Skeletal muscle tissue (tissue), 4 donors: ENCODE results near the gene EI24. TPM values are rescaled to one million over a fixed set of nuclear protein-coding genes. Genes with fewer than 3 reads are reported as not detected.
A peak's percentile ranks its signal among the peaks of the same experiment; 100 is the strongest.

Experiments used
- H3K27ac ChIP-seq: one replicate; pipeline ENCODE4 v1.7.0; 2013; ENCODE audit warnings: mild to moderate bottlenecking, low read depth, low read length, inconsistent platforms
- H3K27me3 ChIP-seq, 3 donors: one replicate each; pipeline ENCODE4 v1.7.0; 2013; ENCODE audit warnings: low read length in 3 of 3; ENCODE audit not compliant: control insufficient read depth in 3 of 3, insufficient read depth in 3 of 3
- H3K36me3 ChIP-seq, 3 donors: one replicate each; pipeline ENCODE4 v1.7.0; 2013; ENCODE audit warnings: low read length in 3 of 3; ENCODE audit not compliant: control insufficient read depth in 3 of 3, insufficient read depth in 3 of 3
- H3K4me1 ChIP-seq, 3 donors: one replicate each; pipeline ENCODE4 v1.7.0; 2013; ENCODE audit warnings: low read length in 3 of 3, mild to moderate bottlenecking in 3 of 3; ENCODE audit not compliant: control insufficient read depth in 3 of 3, insufficient read depth in 3 of 3
- H3K4me3 ChIP-seq, 3 donors: one replicate each; pipeline ENCODE4 v1.7.0; 2013; ENCODE audit warnings: low read length in 3 of 3
- H3K9ac ChIP-seq, 3 donors: one replicate each; pipeline ENCODE4 v1.7.0; 2013; ENCODE audit warnings: low read length in 3 of 3, mild to moderate bottlenecking in 3 of 3, moderate library complexity in 2 of 3, low read depth in 1 of 3
- H3K9me3 ChIP-seq, 3 donors: one replicate each; pipeline ENCODE4 v1.7.0; 2013; ENCODE audit warnings: low read length in 3 of 3; ENCODE audit not compliant: control insufficient read depth in 3 of 3
- total RNA-seq: library from RNA; depleted of rRNA; stranded (reverse); fragments of >200 nt; gene quantifications from one replicate; pipeline ENCODE4 v1.2.3, GENCODE V29; 2014
- donor health status: Osteomylitis.

Gene EI24
- total RNA-seq, 1 donor from 2014 or later = 90.8 TPM

- peak within 1 kb of the TSS; percentile 98 to 100 (median 99) for H3K9ac ChIP-seq
- H3K27ac ChIP-seq = peak within 1 kb of the TSS; percentile 100
- no peaks in the 10 kb centered on the region for H3K9me3 ChIP-seq
- peak within 1 kb of the TSS; percentile 98 to 99 (median 99) for H3K4me3 ChIP-seq
- no peaks in the 10 kb centered on the region for H3K27me3 ChIP-seq
- H3K36me3 ChIP-seq = peaks cover 3 to 8% (median 3%) of the 10 kb centered on the region in 3 donors
- peaks cover 13 to 30% (median 20%) of the 10 kb centered on the region in 3 donors for H3K4me1 ChIP-seq
These were observed 23.2 kb downstream of the EI24 start, which contains the start of gene STT3A for GRCh38 chr11:125592305-125593113. Gene STT3A (plus strand): TSS chr11:125592852. CDS start chr11:125595916, 3,064 bp downstream.

DNA sequence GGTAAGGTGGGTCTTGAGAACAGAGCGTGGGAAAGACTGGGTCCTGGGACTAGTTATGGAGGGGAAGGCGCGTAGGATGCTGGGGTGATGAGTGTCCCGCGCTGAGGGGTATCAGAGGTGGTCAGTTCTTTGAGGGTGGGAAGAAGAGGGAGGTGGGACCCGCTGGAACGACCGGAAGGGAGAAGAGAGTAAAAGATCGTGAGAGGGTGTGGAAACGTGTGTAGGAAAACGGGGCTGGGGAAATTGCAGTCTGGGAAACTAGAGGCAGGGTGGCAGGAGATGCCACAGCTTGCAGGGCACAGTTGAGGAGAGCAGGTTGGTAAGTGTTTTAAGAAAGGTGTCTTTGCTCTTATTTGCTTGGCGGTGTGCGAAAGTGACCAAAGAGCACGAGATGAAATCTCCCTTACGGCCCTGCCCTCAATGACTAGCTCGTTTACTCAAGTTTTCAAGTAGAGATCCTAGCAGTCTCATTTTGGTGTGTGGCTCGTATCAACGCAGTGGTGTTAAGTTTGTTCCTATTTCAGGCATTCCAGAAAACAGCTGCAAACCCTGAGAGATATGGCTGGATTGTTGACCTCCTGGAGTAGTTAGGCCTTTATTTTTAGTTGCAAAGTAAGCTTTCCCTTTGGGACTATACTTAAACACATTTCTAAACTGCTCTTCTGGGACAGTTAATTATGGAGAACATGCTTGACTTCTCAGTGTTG lies 24.0 kb downstream of the EI24 start:
- Histone ChIP-seq H3K9ac (peak overlapping the region; percentile 90 to 93 (median 92)), H3K36me3 (peaks cover 3 to 8% (median 5%) of the 10 kb centered on the region in 3 donors), H3K27ac (peak overlapping the region; percentile 80), H3K9me3 (no peaks in the 10 kb centered on the region), H3K4me3 (peak overlapping the region; percentile 98 to 99 (median 98)), H3K4me1 (peaks cover 13 to 30% (median 20%) of the 10 kb centered on the region in 3 donors), H3K27me3 (no peaks in the 10 kb centered on the region)

- no peak overlapping the region for H3K27ac ChIP-seq
- H3K4me3 ChIP-seq = no peak overlapping the region
- H3K4me1 ChIP-seq = peaks cover 13 to 30% (median 20%) of the 10 kb centered on the region in 3 donors
- H3K36me3 ChIP-seq = peaks cover 5 to 15% (median 15%) of the 10 kb centered on the region in 3 donors
- no peak overlapping the region for H3K9ac ChIP-seq
- no peaks in the 10 kb centered on the region for H3K27me3 ChIP-seq
- no peaks in the 10 kb centered on the region for H3K9me3 ChIP-seq
These were observed 25.7 kb downstream of the EI24 start for GRCh38 chr11:125594958-125595357.

GRCh38 chr11:125600663-125601062 lies 31.4 kb downstream of the EI24 start:
- Histone ChIP-seq H3K4me1 (peaks cover 3 to 10% (median 6%) of the 10 kb centered on the region in 3 donors), H3K9me3 (no peaks in the 10 kb centered on the region), H3K36me3 (peaks cover 35 to 60% (median 52%) of the 10 kb centered on the region in 3 donors)

DNA sequence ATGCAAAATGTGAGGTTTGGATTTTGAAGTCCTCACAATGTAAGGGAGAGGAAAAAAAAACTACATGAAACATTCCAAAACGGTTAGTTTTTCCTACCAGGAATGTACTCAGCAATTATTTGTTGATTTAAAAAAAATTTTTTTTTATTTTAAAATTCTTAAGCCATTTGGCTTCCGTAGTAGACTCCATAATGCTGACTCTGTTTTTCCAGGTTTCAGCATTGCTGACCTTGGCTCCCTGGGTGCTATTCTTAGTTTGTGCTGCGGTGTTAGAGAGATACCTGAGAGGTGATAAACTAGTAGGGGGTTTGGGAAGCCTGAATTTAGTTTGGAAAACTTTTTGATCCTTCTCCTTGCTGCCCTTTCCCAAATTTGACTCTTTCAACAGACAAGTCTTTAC lies 33.9 kb downstream of the EI24 start:
- Histone ChIP-seq H3K36me3 (peaks cover 50 to 76% (median 72%) of the 10 kb centered on the region in 3 donors), H3K9ac (no peak overlapping the region), H3K4me3 (no peak overlapping the region), H3K4me1 (peaks cover 3 to 10% (median 6%) of the 10 kb centered on the region in 3 donors), H3K27me3 (no peaks in the 10 kb centered on the region), H3K9me3 (no peaks in the 10 kb centered on the region), H3K27ac (peak overlapping the region; percentile 3)

More at GRCh38 chr11:125600663-125601062, 31.4 kb downstream of the EI24 start:
- Histone ChIP-seq H3K27ac (no peak overlapping the region), H3K4me3 (no peak overlapping the region), H3K27me3 (no peaks in the 10 kb centered on the region), H3K9ac (no peak overlapping the region)

- H3K4me3 ChIP-seq = no peak overlapping the region
- H3K27me3 ChIP-seq = no peaks in the 10 kb centered on the region
- H3K4me1 ChIP-seq = peaks cover 3 to 10% (median 6%) of the 10 kb centered on the region in 3 donors
- H3K9me3 ChIP-seq = no peaks in the 10 kb centered on the region
- no peak overlapping the region for H3K27ac ChIP-seq
- peaks cover 57 to 82% (median 80%) of the 10 kb centered on the region in 3 donors for H3K36me3 ChIP-seq
- H3K9ac ChIP-seq = no peak overlapping the region
These were observed 36.1 kb downstream of the EI24 start for GRCh38 chr11:125605417-125605816.

DNA sequence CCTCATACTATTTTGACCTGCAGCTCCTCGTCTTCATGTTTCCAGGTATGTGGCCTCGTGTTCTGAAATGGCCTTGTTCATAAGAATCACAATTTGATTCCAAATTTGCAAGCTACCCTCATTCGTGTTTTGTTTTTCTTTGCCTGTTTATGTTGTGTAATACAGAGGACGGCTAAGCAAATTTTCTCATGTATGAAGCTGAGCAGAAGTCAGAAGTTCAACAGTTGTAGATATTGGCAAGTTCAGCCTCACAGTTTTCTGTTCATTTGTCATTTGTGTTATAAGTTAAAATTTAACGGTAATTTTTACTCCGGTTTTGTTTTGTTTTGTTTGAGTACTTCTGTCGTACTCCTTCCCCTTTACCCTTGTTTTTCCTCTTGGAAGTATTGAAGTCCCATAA lies 40.3 kb downstream of the EI24 start:
- Histone ChIP-seq H3K4me1 (no peaks in the 10 kb centered on the region), H3K27ac (no peak overlapping the region), H3K27me3 (no peaks in the 10 kb centered on the region), H3K36me3 (peaks cover 55 to 90% (median 73%) of the 10 kb centered on the region in 3 donors), H3K9ac (no peak overlapping the region), H3K9me3 (no peaks in the 10 kb centered on the region), H3K4me3 (no peak overlapping the region)

GRCh38 chr11:125618383-125618782 lies 49.1 kb downstream of the EI24 start:
- H3K36me3 ChIP-seq = peaks cover 34 to 78% (median 76%) of the 10 kb centered on the region in 3 donors
- H3K27ac ChIP-seq = no peak overlapping the region
- no peaks in the 10 kb centered on the region for H3K27me3 ChIP-seq
- no peak overlapping the region for H3K9ac ChIP-seq
- H3K4me1 ChIP-seq = no peaks in the 10 kb centered on the region
- H3K9me3 ChIP-seq = no peaks in the 10 kb centered on the region
- no peak overlapping the region for H3K4me3 ChIP-seq

GRCh38 chr11:125621995-125622394 lies 52.7 kb downstream of the EI24 start:
- no peaks in the 10 kb centered on the region for H3K27me3 ChIP-seq
- H3K9ac ChIP-seq = no peak overlapping the region
- H3K4me1 ChIP-seq = peaks cover 15 to 20% (median 17%) of the 10 kb centered on the region in 3 donors
- H3K27ac ChIP-seq = no peak overlapping the region
- no peaks in the 10 kb centered on the region for H3K9me3 ChIP-seq
- no peak overlapping the region for H3K4me3 ChIP-seq
- peaks cover 22 to 50% (median 47%) of the 10 kb centered on the region in 3 donors for H3K36me3 ChIP-seq
